ENCODE data around the gene SYNPO.

Gene SYNPO

DNA sequence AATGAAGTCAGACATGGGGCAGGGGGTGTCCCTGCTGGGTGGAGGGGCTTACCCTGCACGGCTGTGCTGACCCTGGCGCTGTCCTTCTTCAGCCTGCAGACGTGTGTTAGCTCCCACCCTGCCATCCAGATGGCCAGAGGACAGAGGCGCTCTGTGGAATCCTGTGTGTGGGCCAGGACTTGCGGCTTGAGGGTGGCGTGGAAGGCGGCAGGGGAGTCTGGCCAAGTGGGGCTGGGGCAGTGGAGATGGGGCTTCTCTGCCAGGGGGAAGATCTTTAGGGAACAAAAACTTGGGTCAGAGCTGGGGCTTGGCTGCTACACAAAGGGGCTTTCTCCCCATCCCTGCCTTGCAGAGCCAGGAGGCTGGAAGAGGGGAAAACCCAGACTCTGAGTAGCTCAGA is 46.5 kb upstream of the SYNPO start:
- H3F3A ChIP-seq (ENCODE audit: control insufficient read depth, insufficient read depth), result no peaks in the 10 kb centered on the region

DNA sequence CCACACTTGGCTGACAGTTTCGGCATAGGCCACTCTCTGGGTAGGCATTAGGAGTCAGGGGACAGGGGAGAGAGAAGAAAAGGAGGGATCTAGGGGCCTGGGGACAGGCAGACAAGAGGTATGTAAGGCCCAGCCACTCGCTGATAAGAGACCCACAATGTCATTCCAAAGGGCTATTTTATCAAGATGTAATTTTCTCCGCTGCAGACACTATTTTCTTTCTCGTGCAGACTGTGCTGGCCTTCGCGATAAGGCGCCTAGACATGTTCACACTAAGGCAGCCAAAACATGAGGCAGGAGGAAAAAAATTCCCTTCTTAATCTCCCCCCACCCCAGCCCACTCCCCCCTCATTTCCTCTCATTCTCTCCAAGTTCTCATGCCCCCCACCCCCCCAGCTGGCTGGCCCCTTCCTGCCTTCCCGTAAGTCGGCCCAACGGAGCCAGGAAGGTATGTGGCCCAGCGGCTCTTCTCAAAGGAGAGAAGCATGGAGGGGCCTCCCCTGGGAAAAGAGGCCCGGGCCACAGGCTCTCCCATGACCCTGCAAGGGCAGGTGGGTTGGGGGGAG is 44.9 kb upstream of the SYNPO start:
- Histone ChIP-seq H3K27me3 (ENCODE audit: control insufficient read depth, low read length) (no peaks in the 10 kb centered on the region), H3K4me2 (ENCODE audit: low read length) (no peak overlapping the region), H3K4me1 (ENCODE audit: control insufficient read depth, low read length) (peaks cover 7% of the 10 kb centered on the region), H3K4me3 (ENCODE audit: low read length) (no peak overlapping the region), H3K36me3 (ENCODE audit: control insufficient read depth, low read length) (no peaks in the 10 kb centered on the region), H3K9me2 (replicated peaks; ENCODE audit: control insufficient read depth, low read length) (no peaks in the 10 kb centered on the region), H4K20me1 (ENCODE audit: control insufficient read depth, insufficient read depth, low read depth, low read length) (no peaks in the 10 kb centered on the region), H3K79me2 (ENCODE audit: control insufficient read depth, low read length) (no peaks in the 10 kb centered on the region), H3K9me3 (ENCODE audit: control insufficient read depth, insufficient read depth, low read length) (no peaks in the 10 kb centered on the region), H3K27ac (ENCODE audit: low read depth, low read length) (no peak overlapping the region), H3F3A (ENCODE audit: control insufficient read depth, insufficient read depth) (no peaks in the 10 kb centered on the region)
- TF ChIP-seq, protein P1, sequence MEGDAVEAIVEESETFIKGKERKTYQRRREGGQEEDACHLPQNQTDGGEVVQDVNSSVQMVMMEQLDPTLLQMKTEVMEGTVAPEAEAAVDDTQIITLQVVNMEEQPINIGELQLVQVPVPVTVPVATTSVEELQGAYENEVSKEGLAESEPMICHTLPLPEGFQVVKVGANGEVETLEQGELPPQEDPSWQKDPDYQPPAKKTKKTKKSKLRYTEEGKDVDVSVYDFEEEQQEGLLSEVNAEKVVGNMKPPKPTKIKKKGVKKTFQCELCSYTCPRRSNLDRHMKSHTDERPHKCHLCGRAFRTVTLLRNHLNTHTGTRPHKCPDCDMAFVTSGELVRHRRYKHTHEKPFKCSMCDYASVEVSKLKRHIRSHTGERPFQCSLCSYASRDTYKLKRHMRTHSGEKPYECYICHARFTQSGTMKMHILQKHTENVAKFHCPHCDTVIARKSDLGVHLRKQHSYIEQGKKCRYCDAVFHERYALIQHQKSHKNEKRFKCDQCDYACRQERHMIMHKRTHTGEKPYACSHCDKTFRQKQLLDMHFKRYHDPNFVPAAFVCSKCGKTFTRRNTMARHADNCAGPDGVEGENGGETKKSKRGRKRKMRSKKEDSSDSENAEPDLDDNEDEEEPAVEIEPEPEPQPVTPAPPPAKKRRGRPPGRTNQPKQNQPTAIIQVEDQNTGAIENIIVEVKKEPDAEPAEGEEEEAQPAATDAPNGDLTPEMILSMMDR (IDR thresholded peaks at IDR 0.05; ENCODE audit: low read depth, low read length, poor library complexity, severe bottlenecking), result no peak
- TF ChIP-seq EZH2phosphoT487 (IDR thresholded peaks at IDR 0.05; ENCODE audit: borderline replicate concordance, low read length), result no peak

More for the DNA sequence above, 46.5 kb upstream of the SYNPO start:
- Histone ChIP-seq H3K27ac (ENCODE audit: low read depth, low read length) (no peak overlapping the region), H3K4me1 (ENCODE audit: control insufficient read depth, low read length) (peaks cover 7% of the 10 kb centered on the region), H3K36me3 (ENCODE audit: control insufficient read depth, low read length) (no peaks in the 10 kb centered on the region), H3K79me2 (ENCODE audit: control insufficient read depth, low read length) (no peaks in the 10 kb centered on the region), H4K20me1 (ENCODE audit: control insufficient read depth, insufficient read depth, low read depth, low read length) (no peaks in the 10 kb centered on the region), H3K4me2 (ENCODE audit: low read length) (no peak overlapping the region), H3K9me2 (replicated peaks; ENCODE audit: control insufficient read depth, low read length) (no peaks in the 10 kb centered on the region), H3K4me3 (ENCODE audit: low read length) (no peak overlapping the region), H3K9me3 (ENCODE audit: control insufficient read depth, insufficient read depth, low read length) (no peaks in the 10 kb centered on the region), H3K27me3 (ENCODE audit: control insufficient read depth, low read length) (no peaks in the 10 kb centered on the region)
- TF ChIP-seq, protein P1 (IDR thresholded peaks at IDR 0.05; ENCODE audit: low read depth, low read length, poor library complexity, severe bottlenecking), result no peak
- no peak for TF ChIP-seq EZH2phosphoT487 (IDR thresholded peaks at IDR 0.05; ENCODE audit: borderline replicate concordance, low read length)

DNA sequence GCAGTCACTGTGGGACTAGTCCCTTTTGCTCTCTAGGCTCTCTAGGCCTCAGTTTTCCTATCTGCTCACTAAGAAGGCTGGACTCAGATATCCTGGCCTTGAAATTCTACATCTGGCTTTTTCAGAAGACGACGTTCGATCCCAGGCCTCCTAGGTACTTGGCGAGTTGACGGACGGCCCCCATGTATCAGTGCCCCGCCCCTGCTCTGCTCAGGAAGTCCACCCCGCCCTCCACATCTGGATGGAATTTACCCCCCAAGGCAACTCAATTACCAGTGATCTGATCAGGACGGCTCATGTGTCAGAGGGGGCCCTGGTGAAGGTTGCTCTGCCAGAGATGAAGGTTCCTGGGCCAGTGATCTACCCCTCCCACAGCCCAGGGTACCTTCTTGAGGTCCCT is 44.1 kb upstream of the SYNPO start:
- Histone ChIP-seq H3K27ac (ENCODE audit: low read depth, low read length) (no peak overlapping the region), H4K20me1 (ENCODE audit: control insufficient read depth, insufficient read depth, low read depth, low read length) (no peaks in the 10 kb centered on the region), H3K4me3 (ENCODE audit: low read length) (no peak overlapping the region), H3F3A (ENCODE audit: control insufficient read depth, insufficient read depth) (no peaks in the 10 kb centered on the region), H3K27me3 (ENCODE audit: control insufficient read depth, low read length) (no peaks in the 10 kb centered on the region), H3K36me3 (ENCODE audit: control insufficient read depth, low read length) (no peaks in the 10 kb centered on the region), H3K4me2 (ENCODE audit: low read length) (no peak overlapping the region), H3K79me2 (ENCODE audit: control insufficient read depth, low read length) (no peaks in the 10 kb centered on the region), H3K9me2 (replicated peaks; ENCODE audit: control insufficient read depth, low read length) (no peaks in the 10 kb centered on the region), H3K4me1 (ENCODE audit: control insufficient read depth, low read length) (peaks cover 7% of the 10 kb centered on the region), H3K9me3 (ENCODE audit: control insufficient read depth, insufficient read depth, low read length) (no peaks in the 10 kb centered on the region)
- TF ChIP-seq, protein P1 (IDR thresholded peaks at IDR 0.05; ENCODE audit: low read depth, low read length, poor library complexity, severe bottlenecking), result no peak
- no peak for TF ChIP-seq EZH2phosphoT487 (IDR thresholded peaks at IDR 0.05; ENCODE audit: borderline replicate concordance, low read length)

Data from DOHH2 (cell line).